HEK293T (cell line): ENCODE results near the gene MRFAP1.

Source experiments
- ELF4 ChIP-seq: fragments of 450-650 bp; IDR thresholded peaks from 2 replicates; pipeline ENCODE4 v1.6.1; 2017; ENCODE audit warnings: antibody characterized with exemption
- FOXA1 ChIP-seq: fragments of 450-650 bp; IDR thresholded peaks from 2 replicates; pipeline ENCODE4 v1.6.1; 2016; ENCODE audit warnings: mild to moderate bottlenecking
- FOXK2 ChIP-seq: fragments of 450-650 bp; IDR thresholded peaks from 2 replicates; pipeline ENCODE4 v1.6.1; 2016; ENCODE audit warnings: mild to moderate bottlenecking
- FOXM1 ChIP-seq: fragments of 450-650 bp; IDR thresholded peaks from 2 replicates; pipeline ENCODE4 v1.6.1; 2017; ENCODE audit warnings: mild to moderate bottlenecking, borderline replicate concordance
- SUZ12 ChIP-seq: fragments of 450-650 bp; IDR thresholded peaks from 2 replicates; pipeline ENCODE4 v1.6.1; 2016; ENCODE audit warnings: mild to moderate bottlenecking
- TARDBP ChIP-seq: fragments of 450-650 bp; IDR thresholded peaks from 2 replicates; pipeline ENCODE4 v1.6.1; 2016

GRCh38 chr4:6671648-6672047 lies 31.2 kb downstream of the MRFAP1 start:
- no peak for TF ChIP-seq SUZ12
- TF ChIP-seq FOXM1, result no peak
- TF ChIP-seq FOXA1, result no peak
- TF ChIP-seq ELF4, result no peak
- TF ChIP-seq FOXK2, result no peak
- TF ChIP-seq TARDBP, result no peak
